HG03521 (cell line): Measurements from ENCODE around the gene NLRP13.

ENCODE experiments used
- ATAC-seq: cut with Tn5 transposase; IDR thresholded peaks from one replicate; pipeline ENCODE4 v1.9.1; 2021; ENCODE audit warnings: mild to moderate bottlenecking, moderate library complexity; ENCODE audit not compliant: unreplicated experiment

Gene NLRP13

GRCh38 chr19:55901369-55902079 lies 30.6 kb downstream of the NLRP13 start:
- no peak for ATAC-seq

GRCh38 chr19:55898911-55899310 lies 33.2 kb downstream of the NLRP13 start:
- no peak for ATAC-seq

GRCh38 chr19:55882626-55883025 lies 49.5 kb downstream of the NLRP13 start:
- no peak for ATAC-seq

- ATAC-seq = no peak
These were observed 54.9 kb downstream of the NLRP13 start for GRCh38 chr19:55877211-55877610.

DNA sequence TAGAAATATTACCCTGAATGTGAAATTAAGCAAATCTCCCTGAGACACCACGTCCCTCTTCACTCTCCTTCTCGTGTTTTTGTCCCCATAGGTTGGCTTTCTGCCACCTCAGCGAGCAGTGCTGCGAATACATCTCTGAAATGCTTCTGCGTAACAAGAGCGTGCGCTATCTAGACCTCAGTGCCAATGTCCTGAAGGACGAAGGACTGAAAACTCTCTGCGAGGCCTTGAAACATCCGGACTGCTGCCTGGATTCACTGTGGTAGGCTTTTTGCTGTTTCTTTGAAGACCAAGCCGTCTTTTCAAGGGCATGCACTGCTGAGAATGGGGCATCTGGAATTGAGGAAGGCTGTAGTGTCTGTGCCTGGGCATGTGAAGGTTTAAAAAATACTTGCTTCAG lies 61.4 kb downstream of the NLRP13 start:
- no peak for ATAC-seq

- ATAC-seq = no peak
These were observed 65.0 kb downstream of the NLRP13 start for GRCh38 chr19:55867101-55867500.

DNA sequence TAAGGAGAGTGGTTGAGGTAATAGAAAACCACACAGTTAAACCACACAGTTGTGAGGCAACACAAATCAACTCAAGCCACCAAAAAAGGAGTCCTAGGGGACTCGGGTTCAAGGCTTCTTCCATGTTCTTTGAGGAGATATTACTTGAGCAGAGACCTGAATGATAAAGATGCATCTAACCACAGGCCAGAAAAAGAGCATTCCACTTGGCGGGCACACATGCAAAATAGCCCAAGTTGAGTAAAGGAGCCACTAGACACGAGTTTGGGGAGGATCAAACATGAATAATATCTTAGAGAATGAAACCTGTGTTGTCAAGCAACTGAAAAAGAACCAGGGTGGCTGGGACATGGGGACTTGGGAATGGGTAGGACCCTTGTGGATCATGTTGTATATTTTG lies 65.6 kb downstream of the NLRP13 start:
- no peak for ATAC-seq

- ATAC-seq = no peak
These were observed 73.2 kb downstream of the NLRP13 start for GRCh38 chr19:55858969-55859368.

DNA sequence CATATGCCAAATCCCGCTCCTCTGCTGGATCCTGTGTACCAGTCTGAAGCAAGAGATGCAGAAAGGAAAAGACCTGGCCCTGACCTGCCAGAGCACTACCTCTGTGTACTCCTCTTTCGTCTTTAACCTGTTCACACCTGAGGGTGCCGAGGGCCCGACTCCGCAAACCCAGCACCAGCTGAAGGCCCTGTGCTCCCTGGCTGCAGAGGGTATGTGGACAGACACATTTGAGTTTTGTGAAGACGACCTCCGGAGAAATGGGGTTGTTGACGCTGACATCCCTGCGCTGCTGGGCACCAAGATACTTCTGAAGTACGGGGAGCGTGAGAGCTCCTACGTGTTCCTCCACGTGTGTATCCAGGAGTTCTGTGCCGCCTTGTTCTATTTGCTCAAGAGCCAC lies 73.7 kb downstream of the NLRP13 start:
- no peak for ATAC-seq

DNA sequence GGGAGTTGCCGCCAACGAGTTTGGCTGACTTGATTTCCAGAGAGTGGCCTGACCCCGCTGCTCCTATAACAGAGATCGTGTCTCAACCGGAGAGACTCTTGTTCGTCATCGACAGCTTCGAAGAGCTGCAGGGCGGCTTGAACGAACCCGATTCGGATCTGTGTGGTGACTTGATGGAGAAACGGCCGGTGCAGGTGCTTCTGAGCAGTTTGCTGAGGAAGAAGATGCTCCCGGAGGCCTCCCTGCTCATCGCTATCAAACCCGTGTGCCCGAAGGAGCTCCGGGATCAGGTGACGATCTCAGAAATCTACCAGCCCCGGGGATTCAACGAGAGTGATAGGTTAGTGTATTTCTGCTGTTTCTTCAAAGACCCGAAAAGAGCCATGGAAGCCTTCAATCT lies 74.2 kb downstream of the NLRP13 start:
- ATAC-seq = no peak

DNA sequence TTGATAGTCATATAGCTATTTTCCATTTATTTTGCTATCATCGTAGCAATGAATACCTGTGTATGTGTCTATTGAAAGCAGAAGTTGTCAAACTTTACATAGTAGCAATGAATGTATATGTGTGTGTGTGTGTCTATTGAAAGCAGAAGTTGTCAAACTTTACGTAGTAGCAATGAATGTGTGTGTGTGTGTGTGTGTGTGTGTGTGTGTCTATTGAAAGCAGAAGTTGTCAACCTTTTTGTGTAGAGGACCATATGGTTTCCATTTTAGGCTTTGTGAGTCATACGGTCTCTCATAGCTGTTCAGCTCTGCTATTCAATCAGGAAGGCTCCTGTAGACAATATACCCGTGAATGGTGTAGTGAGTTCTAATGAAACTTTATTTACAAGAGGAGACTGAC lies 75.0 kb downstream of the NLRP13 start:
- ATAC-seq = no peak

DNA sequence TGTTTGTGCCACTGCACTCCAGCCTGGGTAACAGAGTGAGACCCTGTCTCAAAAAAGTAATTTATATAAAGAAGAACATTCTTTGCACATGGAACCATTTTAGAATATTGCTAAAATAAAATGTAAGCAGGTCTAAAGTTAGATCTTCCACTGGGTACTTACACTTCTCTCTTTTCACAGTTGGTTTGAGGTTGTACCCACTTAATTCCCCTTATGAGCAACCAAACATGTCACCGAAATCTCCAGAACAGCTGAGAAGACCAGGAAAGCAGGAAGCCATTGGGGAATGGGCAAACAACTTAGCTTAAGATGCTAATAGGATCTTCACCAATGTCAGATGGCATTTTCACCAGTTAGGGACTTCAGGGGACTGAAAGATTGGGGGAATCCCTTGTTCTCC lies 77.0 kb downstream of the NLRP13 start:
- ATAC-seq = no peak
